GM23338 (cell line): ENCODE measurements around the gene PPM1L. TPM values are rescaled to one million over a fixed set of nuclear protein-coding genes. Genes with fewer than 3 reads are reported as not detected.

Experiments used
- ATAC-seq: fragments of 200-7000 bp; cut with Tn5 transposase; 3 replicates; pipeline ENCODE4 v1.9.1; 2020
- DNase-seq: peaks from one replicate; pipeline ENCODE4 v3.0.0-alpha.2; 2015; ENCODE audit warnings: low spot score
- H2AFZ ChIP-seq: fragments of 200-600 bp; sonication (generic); 2 replicates; pipeline ENCODE4 v1.8.0; 2016; ENCODE audit warnings: antibody characterized with exemption, mild to moderate bottlenecking, moderate library complexity
- H3F3A ChIP-seq: fragments of 200-600 bp; sonication (generic); replicated peaks from 2 replicates; pipeline ENCODE4 v1.8.0; 2017; ENCODE audit warnings: antibody characterized with exemption, mixed run types, low read depth
- H3K27ac ChIP-seq: fragments of 200-600 bp; sonication (generic); 2 replicates; pipeline ENCODE4 v1.6.1; 2016; ENCODE audit warnings: low read depth
- H3K27me3 ChIP-seq: fragments of 200-600 bp; sonication (generic); 2 replicates; pipeline ENCODE4 v1.8.0; 2016; ENCODE audit warnings: mild to moderate bottlenecking, mixed run types, moderate library complexity; ENCODE audit not compliant: insufficient read depth
- H3K36me3 ChIP-seq: fragments of 200-600 bp; sonication (generic); 2 replicates; pipeline ENCODE4 v1.8.0; 2016; ENCODE audit warnings: mild to moderate bottlenecking; ENCODE audit not compliant: insufficient read depth
- H3K4me1 ChIP-seq: fragments of 200-600 bp; sonication (generic); 2 replicates; pipeline ENCODE4 v1.8.0; 2016; ENCODE audit warnings: mild to moderate bottlenecking, moderate library complexity; ENCODE audit not compliant: insufficient read depth
- H3K4me2 ChIP-seq: fragments of 200-600 bp; sonication (generic); 2 replicates; pipeline ENCODE4 v1.7.1; 2017; ENCODE audit warnings: mixed run types
- H3K4me3 ChIP-seq: fragments of 200-600 bp; sonication (generic); 2 replicates; pipeline ENCODE4 v1.6.1; 2016; ENCODE audit warnings: mixed run types
- H3K79me2 ChIP-seq: fragments of 200-600 bp; sonication (generic); replicated peaks from 2 replicates; pipeline ENCODE4 v1.8.0; 2017; ENCODE audit warnings: mild to moderate bottlenecking; ENCODE audit not compliant: insufficient read depth
- H3K9me2 ChIP-seq: fragments of 200-600 bp; sonication (generic); 2 replicates; pipeline ENCODE4 v1.8.0; 2017; ENCODE audit not compliant: insufficient read depth
- H4K20me1 ChIP-seq: fragments of 200-600 bp; sonication (generic); replicated peaks from 2 replicates; pipeline ENCODE4 v1.8.0; 2017; ENCODE audit warnings: mild to moderate bottlenecking; ENCODE audit not compliant: insufficient read depth
- H3K27ac Mint-ChIP-seq: 2 replicates; pipeline ENCODE4 v1.8.0; 2020; ENCODE audit warnings: inconsistent platforms, mild to moderate bottlenecking, moderate library complexity, mixed read lengths
- H3K27me3 Mint-ChIP-seq: 3 replicates; pipeline ENCODE4 v1.8.0; 2022; ENCODE audit warnings: low read depth, mild to moderate bottlenecking, moderate library complexity, mixed read lengths, inconsistent platforms; ENCODE audit not compliant: insufficient read depth, poor library complexity
- H3K36me3 Mint-ChIP-seq: 3 replicates; pipeline ENCODE4 v1.8.0; 2021; ENCODE audit warnings: low read depth, mild to moderate bottlenecking, inconsistent platforms, moderate library complexity, mixed read lengths
- H3K4me1 Mint-ChIP-seq: 3 replicates; pipeline ENCODE4 v1.8.0; 2020; ENCODE audit warnings: mild to moderate bottlenecking, inconsistent platforms, mixed read lengths
- H3K4me3 Mint-ChIP-seq: 3 replicates; pipeline ENCODE4 v1.8.0; 2021; ENCODE audit warnings: moderate library complexity, mild to moderate bottlenecking, inconsistent platforms, mixed read lengths
- H3K9me3 Mint-ChIP-seq: 3 replicates; pipeline ENCODE4 v1.8.0; 2020; ENCODE audit warnings: moderate library complexity, mild to moderate bottlenecking, inconsistent platforms, mixed read lengths
- ETS1 ChIP-seq: IDR thresholded peaks from 2 replicates; pipeline ENCODE4 v1.6.1; 2016; ENCODE audit warnings: antibody characterized with exemption
- EZH2 ChIP-seq: fragments of 200-600 bp; sonication (generic); IDR thresholded peaks from one replicate; pipeline ENCODE4 v1.8.0; 2017; ENCODE audit warnings: antibody characterized with exemption, mild to moderate bottlenecking, low read depth; ENCODE audit not compliant: unreplicated experiment
- JUNB ChIP-seq: IDR thresholded peaks from one replicate; pipeline ENCODE4 v1.6.1; 2016; ENCODE audit warnings: antibody characterized with exemption; ENCODE audit not compliant: unreplicated experiment
- NANOG ChIP-seq: IDR thresholded peaks from 2 replicates; pipeline ENCODE4 v1.6.1; 2016; ENCODE audit warnings: antibody characterized with exemption, borderline replicate concordance
- POLR2AphosphoS5 ChIP-seq: IDR thresholded peaks from 2 replicates; pipeline ENCODE4 v1.6.1; 2016; ENCODE audit warnings: antibody characterized with exemption, low read depth
- ZNF114 ChIP-seq: fragments of 250-450 bp; sonication (Bioruptor Pico); IDR thresholded peaks from 2 replicates; pipeline ENCODE4 v1.5.0; 2020; ENCODE audit warnings: mild to moderate bottlenecking, moderate library complexity
- ZNF331 ChIP-seq: fragments of 250-450 bp; sonication (Bioruptor Pico); IDR thresholded peaks from 2 replicates; pipeline ENCODE4 v1.5.0; 2020; ENCODE audit warnings: low read depth, mild to moderate bottlenecking, moderate library complexity
- polyA plus RNA-seq: library from polyadenylated mRNA; unstranded; fragments of >200 nt; fragmentation: Nextera tagmentation; extraction: Ambion mirVana; gene quantifications from 2 replicates; pipeline ENCODE4 v1.2.1, GENCODE V29; 2016
- total RNA-seq: library from RNA; depleted of rRNA; stranded (reverse); fragments of >200 nt; shearing (Covaris generic); gene quantifications from 2 replicates; pipeline ENCODE4 v1.2.3, GENCODE V29; 2014
- TF ChIP-seq, protein P1 (sequence below): fragments of 250-450 bp; sonication (Bioruptor Pico); IDR thresholded peaks from 2 replicates; pipeline ENCODE4 v1.5.0; 2020; ENCODE audit warnings: mild to moderate bottlenecking, moderate library complexity
- TF ChIP-seq, protein P2 (sequence below), 2 experiments: fragments of 200-600 bp in 1 of 2; sonication (generic) in 1 of 2; conservative IDR thresholded peaks; 2 replicates each; pipeline versions ENCODE4 v1.5.1 to v1.6.1; 2016 to 2017; ENCODE audit warnings: antibody characterized with exemption in 2 of 2, low read depth in 2 of 2, mild to moderate bottlenecking in 2 of 2, moderate library complexity in 1 of 2
- TF ChIP-seq, protein P3 (sequence below): IDR thresholded peaks from one replicate; pipeline ENCODE4 v1.6.1; 2018; ENCODE audit warnings: antibody characterized with exemption; ENCODE audit not compliant: unreplicated experiment

Gene PPM1L
- total and polyA plus RNA-seq, 2 experiments from 2014 or later, result 3.9 to 26.4 TPM

- H3K27me3 Mint-ChIP-seq, result no peaks in the 10 kb centered on the region
- H3F3A ChIP-seq, result no peaks in the 10 kb centered on the region
- H3K4me1 Mint-ChIP-seq, result no peaks in the 10 kb centered on the region; the same call in 2 of the 3 replicates
- ATAC-seq (no peak), DNase-seq (no peak)
- no peak overlapping the region for H3K4me3 Mint-ChIP-seq
- no peaks in the 10 kb centered on the region for H3K36me3 Mint-ChIP-seq
- H3K27me3 ChIP-seq, result no peaks in the 10 kb centered on the region
- no peaks in the 10 kb centered on the region for H3K9me2 ChIP-seq
- no peak for TF ChIP-seq POLR2AphosphoS5
- no peaks in the 10 kb centered on the region for H4K20me1 ChIP-seq
- H3K4me3 ChIP-seq, result no peak overlapping the region
- H3K9me3 Mint-ChIP-seq, result no peaks in the 10 kb centered on the region
- H3K4me1 ChIP-seq, result no peaks in the 10 kb centered on the region
- no peaks in the 10 kb centered on the region for H3K79me2 ChIP-seq
- H2AFZ ChIP-seq, result no peak overlapping the region
- no peak overlapping the region for H3K27ac Mint-ChIP-seq
- H3K27ac ChIP-seq, result no peak overlapping the region
- H3K36me3 ChIP-seq, result no peaks in the 10 kb centered on the region
- no peak overlapping the region for H3K4me2 ChIP-seq
These were observed 193.4 kb downstream of the PPM1L start for GRCh38 chr3:160949460-160949859.

DNA sequence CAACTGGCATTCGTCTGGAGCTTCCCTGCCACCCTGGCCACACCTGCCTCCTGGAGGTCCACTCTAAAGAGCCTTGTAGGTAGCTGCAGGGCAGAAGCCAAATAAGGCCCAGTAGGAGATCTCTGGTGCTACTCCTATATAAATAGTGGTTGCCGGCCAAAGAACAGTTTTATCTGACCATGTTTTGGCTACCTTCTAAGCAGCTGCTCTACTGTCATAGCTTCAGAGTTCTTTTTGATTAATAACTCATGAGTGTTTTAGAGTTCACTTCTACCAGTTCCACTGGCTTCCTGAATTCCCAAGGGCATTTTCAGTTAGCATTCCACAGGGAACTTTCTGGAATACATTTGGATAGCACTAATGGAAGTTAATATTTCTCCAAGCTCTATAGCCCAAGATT is 194.5 kb downstream of the PPM1L start:
- H4K20me1 ChIP-seq, result no peaks in the 10 kb centered on the region
- Mint-ChIP-seq H3K27ac (no peak overlapping the region), H3K36me3 (no peaks in the 10 kb centered on the region), H3K27me3 (no peaks in the 10 kb centered on the region), H3K4me1 (no peaks in the 10 kb centered on the region; the same call in 2 of the 3 replicates), H3K9me3 (no peaks in the 10 kb centered on the region), H3K4me3 (no peak overlapping the region)
- H3K4me1 ChIP-seq, result no peaks in the 10 kb centered on the region
- no peaks in the 10 kb centered on the region for H3K27me3 ChIP-seq
- no peak overlapping the region for H3K4me3 ChIP-seq
- no peak for ATAC-seq
- no peak overlapping the region for H3K4me2 ChIP-seq
- H3F3A ChIP-seq, result no peaks in the 10 kb centered on the region
- no peak overlapping the region for H2AFZ ChIP-seq
- H3K9me2 ChIP-seq, result no peaks in the 10 kb centered on the region
- no peak overlapping the region for H3K27ac ChIP-seq
- no peaks in the 10 kb centered on the region for H3K79me2 ChIP-seq
- H3K36me3 ChIP-seq, result no peaks in the 10 kb centered on the region
- DNase-seq, result no peak
- TF ChIP-seq NANOG (no peak), JUNB (no peak), ZNF114 (CRISPR knock-in tag) (no peak), ETS1 (no peak), EZH2 (no peak), POLR2AphosphoS5 (no peak), ZNF331 (CRISPR knock-in tag) (no peak)
- TF ChIP-seq, protein P1, sequence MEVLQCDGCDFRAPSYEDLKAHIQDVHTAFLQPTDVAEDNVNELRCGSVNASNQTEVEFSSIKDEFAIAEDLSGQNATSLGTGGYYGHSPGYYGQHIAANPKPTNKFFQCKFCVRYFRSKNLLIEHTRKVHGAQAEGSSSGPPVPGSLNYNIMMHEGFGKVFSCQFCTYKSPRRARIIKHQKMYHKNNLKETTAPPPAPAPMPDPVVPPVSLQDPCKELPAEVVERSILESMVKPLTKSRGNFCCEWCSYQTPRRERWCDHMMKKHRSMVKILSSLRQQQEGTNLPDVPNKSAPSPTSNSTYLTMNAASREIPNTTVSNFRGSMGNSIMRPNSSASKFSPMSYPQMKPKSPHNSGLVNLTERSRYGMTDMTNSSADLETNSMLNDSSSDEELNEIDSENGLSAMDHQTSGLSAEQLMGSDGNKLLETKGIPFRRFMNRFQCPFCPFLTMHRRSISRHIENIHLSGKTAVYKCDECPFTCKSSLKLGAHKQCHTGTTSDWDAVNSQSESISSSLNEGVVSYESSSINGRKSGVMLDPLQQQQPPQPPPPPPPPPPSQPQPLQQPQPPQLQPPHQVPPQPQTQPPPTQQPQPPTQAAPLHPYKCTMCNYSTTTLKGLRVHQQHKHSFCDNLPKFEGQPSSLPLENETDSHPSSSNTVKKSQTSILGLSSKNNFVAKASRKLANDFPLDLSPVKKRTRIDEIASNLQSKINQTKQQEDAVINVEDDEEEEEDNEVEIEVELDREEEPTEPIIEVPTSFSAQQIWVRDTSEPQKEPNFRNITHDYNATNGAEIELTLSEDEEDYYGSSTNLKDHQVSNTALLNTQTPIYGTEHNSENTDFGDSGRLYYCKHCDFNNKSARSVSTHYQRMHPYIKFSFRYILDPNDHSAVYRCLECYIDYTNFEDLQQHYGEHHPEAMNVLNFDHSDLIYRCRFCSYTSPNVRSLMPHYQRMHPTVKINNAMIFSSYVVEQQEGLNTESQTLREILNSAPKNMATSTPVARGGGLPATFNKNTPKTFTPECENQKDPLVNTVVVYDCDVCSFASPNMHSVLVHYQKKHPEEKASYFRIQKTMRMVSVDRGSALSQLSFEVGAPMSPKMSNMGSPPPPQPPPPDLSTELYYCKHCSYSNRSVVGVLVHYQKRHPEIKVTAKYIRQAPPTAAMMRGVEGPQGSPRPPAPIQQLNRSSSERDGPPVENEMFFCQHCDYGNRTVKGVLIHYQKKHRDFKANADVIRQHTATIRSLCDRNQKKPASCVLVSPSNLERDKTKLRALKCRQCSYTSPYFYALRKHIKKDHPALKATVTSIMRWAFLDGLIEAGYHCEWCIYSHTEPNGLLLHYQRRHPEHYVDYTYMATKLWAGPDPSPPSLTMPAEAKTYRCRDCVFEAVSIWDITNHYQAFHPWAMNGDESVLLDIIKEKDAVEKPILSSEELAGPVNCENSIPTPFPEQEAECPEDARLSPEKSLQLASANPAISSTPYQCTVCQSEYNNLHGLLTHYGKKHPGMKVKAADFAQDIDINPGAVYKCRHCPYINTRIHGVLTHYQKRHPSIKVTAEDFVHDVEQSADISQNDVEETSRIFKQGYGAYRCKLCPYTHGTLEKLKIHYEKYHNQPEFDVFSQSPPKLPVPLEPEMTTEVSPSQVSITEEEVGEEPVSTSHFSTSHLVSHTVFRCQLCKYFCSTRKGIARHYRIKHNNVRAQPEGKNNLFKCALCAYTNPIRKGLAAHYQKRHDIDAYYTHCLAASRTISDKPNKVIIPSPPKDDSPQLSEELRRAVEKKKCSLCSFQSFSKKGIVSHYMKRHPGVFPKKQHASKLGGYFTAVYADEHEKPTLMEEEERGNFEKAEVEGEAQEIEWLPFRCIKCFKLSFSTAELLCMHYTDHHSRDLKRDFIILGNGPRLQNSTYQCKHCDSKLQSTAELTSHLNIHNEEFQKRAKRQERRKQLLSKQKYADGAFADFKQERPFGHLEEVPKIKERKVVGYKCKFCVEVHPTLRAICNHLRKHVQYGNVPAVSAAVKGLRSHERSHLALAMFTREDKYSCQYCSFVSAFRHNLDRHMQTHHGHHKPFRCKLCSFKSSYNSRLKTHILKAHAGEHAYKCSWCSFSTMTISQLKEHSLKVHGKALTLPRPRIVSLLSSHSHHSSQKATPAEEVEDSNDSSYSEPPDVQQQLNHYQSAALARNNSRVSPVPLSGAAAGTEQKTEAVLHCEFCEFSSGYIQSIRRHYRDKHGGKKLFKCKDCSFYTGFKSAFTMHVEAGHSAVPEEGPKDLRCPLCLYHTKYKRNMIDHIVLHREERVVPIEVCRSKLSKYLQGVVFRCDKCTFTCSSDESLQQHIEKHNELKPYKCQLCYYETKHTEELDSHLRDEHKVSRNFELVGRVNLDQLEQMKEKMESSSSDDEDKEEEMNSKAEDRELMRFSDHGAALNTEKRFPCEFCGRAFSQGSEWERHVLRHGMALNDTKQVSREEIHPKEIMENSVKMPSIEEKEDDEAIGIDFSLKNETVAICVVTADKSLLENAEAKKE (CRISPR knock-in tag), result no peak
- TF ChIP-seq, protein P2, sequence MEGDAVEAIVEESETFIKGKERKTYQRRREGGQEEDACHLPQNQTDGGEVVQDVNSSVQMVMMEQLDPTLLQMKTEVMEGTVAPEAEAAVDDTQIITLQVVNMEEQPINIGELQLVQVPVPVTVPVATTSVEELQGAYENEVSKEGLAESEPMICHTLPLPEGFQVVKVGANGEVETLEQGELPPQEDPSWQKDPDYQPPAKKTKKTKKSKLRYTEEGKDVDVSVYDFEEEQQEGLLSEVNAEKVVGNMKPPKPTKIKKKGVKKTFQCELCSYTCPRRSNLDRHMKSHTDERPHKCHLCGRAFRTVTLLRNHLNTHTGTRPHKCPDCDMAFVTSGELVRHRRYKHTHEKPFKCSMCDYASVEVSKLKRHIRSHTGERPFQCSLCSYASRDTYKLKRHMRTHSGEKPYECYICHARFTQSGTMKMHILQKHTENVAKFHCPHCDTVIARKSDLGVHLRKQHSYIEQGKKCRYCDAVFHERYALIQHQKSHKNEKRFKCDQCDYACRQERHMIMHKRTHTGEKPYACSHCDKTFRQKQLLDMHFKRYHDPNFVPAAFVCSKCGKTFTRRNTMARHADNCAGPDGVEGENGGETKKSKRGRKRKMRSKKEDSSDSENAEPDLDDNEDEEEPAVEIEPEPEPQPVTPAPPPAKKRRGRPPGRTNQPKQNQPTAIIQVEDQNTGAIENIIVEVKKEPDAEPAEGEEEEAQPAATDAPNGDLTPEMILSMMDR (conservative IDR thresholded peaks at IDR 0.05; ENCODE audit: low read depth in 2 of 2), result no peak
- TF ChIP-seq, protein P3, sequence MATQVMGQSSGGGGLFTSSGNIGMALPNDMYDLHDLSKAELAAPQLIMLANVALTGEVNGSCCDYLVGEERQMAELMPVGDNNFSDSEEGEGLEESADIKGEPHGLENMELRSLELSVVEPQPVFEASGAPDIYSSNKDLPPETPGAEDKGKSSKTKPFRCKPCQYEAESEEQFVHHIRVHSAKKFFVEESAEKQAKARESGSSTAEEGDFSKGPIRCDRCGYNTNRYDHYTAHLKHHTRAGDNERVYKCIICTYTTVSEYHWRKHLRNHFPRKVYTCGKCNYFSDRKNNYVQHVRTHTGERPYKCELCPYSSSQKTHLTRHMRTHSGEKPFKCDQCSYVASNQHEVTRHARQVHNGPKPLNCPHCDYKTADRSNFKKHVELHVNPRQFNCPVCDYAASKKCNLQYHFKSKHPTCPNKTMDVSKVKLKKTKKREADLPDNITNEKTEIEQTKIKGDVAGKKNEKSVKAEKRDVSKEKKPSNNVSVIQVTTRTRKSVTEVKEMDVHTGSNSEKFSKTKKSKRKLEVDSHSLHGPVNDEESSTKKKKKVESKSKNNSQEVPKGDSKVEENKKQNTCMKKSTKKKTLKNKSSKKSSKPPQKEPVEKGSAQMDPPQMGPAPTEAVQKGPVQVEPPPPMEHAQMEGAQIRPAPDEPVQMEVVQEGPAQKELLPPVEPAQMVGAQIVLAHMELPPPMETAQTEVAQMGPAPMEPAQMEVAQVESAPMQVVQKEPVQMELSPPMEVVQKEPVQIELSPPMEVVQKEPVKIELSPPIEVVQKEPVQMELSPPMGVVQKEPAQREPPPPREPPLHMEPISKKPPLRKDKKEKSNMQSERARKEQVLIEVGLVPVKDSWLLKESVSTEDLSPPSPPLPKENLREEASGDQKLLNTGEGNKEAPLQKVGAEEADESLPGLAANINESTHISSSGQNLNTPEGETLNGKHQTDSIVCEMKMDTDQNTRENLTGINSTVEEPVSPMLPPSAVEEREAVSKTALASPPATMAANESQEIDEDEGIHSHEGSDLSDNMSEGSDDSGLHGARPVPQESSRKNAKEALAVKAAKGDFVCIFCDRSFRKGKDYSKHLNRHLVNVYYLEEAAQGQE, result no peak
